DND-41 (cell line): ENCODE results near the gene AVP.

Source experiments
- ATAC-seq: fragments of 200-7000 bp; cut with Tn5 transposase; 3 replicates; pipeline ENCODE4 v1.9.1; 2021; ENCODE audit warnings: low read depth; ENCODE audit not compliant: insufficient read depth
- DNase-seq: peaks from one replicate; pipeline ENCODE4 v3.0.0-alpha.2; 2020
- H2AFZ ChIP-seq: 2 replicates; pipeline ENCODE4 v1.6.0; 2012; ENCODE audit warnings: low read depth, low read length
- H3K27ac ChIP-seq: 2 replicates; pipeline ENCODE4 v1.5.1; 2012; ENCODE audit warnings: low read length, inconsistent platforms
- H3K27me3 ChIP-seq: fragments of 200-600 bp; sonication (generic); 2 replicates; pipeline ENCODE4 v1.6.0; 2012; ENCODE audit warnings: low read length, mild to moderate bottlenecking, inconsistent platforms; ENCODE audit not compliant: insufficient read depth, poor library complexity
- H3K36me3 ChIP-seq: 2 replicates; pipeline ENCODE4 v1.5.1; 2012; ENCODE audit warnings: low read length, inconsistent platforms; ENCODE audit not compliant: insufficient read depth
- H3K4me1 ChIP-seq: 2 replicates; pipeline ENCODE4 v1.5.1; 2012; ENCODE audit warnings: mild to moderate bottlenecking, low read length; ENCODE audit not compliant: insufficient read depth
- H3K4me2 ChIP-seq: 2 replicates; pipeline ENCODE4 v1.6.0; 2012; ENCODE audit warnings: mild to moderate bottlenecking, moderate library complexity, low read length, inconsistent platforms; ENCODE audit not compliant: insufficient read depth
- H3K4me3 ChIP-seq, 2 experiments: fragments of 200-600 bp in 1 of 2; shearing (Covaris generic) in 1 of 2; 2 replicates each; pipeline ENCODE4 v1.5.1; 2012 to 2016; ENCODE audit warnings: inconsistent platforms in 2 of 2, low read length in 2 of 2, mild to moderate bottlenecking in 2 of 2, low read depth in 1 of 2, moderate library complexity in 1 of 2
- H3K79me2 ChIP-seq: 2 replicates; pipeline ENCODE4 v1.6.0; 2012; ENCODE audit warnings: low read length, inconsistent platforms; ENCODE audit not compliant: insufficient read depth
- H3K9ac ChIP-seq: 2 replicates; pipeline ENCODE4 v1.6.0; 2012; ENCODE audit warnings: low read depth, mild to moderate bottlenecking, inconsistent platforms, low read length, moderate library complexity
- H3K9me3 ChIP-seq: 2 replicates; pipeline ENCODE4 v1.5.1; 2012; ENCODE audit warnings: low read length, moderate library complexity, mild to moderate bottlenecking, inconsistent platforms; ENCODE audit not compliant: insufficient read depth, severe bottlenecking
- H4K20me1 ChIP-seq: 2 replicates; pipeline ENCODE4 v1.6.0; 2012; ENCODE audit warnings: low read length; ENCODE audit not compliant: insufficient read depth
- EZH2 ChIP-seq: IDR thresholded peaks from 3 replicates; pipeline ENCODE4 v1.6.1; 2012; ENCODE audit warnings: borderline replicate concordance, low read depth, mild to moderate bottlenecking, moderate library complexity, low read length, inconsistent platforms; ENCODE audit not compliant: severe bottlenecking
- TF ChIP-seq, protein P1 (sequence below): IDR thresholded peaks from 2 replicates; pipeline ENCODE4 v1.5.1; 2012; ENCODE audit warnings: borderline replicate concordance, low read length, moderate library complexity, mild to moderate bottlenecking; ENCODE audit not compliant: poor library complexity, severe bottlenecking; ENCODE audit errors: extremely low read depth

AVP gene

DNA sequence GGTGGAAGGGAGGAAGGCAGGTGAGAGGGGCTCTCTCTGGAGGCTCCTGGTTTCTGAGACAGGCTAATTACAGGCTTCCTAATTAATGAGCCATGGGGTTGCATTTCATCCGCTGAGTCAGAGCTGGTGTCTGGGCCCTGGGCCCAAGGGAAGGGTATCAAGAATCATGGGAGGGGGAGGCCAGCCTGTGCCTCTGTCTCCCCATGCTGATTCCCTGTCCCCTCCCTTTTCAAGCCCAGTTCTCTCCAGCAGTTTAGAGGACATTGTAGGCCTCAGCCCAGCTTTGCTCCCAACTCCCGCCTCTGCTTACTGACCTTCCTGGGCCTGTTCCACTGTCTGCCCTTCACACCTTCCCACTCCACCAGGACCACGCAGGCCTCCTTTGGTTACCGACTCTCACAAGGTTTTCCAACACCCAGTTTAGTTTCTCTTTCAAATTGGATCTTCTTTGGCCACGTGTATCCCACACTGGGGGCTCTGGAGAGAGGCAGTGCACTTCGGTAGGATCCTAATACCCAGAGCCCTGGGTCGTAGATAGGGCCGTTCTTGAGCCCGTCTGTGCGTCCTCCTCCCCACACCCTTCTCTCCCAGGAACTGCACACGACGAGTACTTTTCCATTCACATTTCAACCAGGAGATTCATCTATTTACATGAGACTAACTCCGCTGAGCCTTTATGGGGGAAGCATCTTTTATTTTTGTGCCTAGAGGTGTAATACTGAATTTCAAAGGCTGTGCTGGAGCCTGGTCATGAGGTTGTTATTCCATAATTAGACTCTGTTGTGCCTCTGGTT is 18.2 kb upstream of the AVP start:
- Histone ChIP-seq H2AFZ (no peak overlapping the region), H3K79me2 (no peaks in the 10 kb centered on the region), H3K27ac (no peak overlapping the region), H3K4me1 (no peaks in the 10 kb centered on the region), H4K20me1 (no peaks in the 10 kb centered on the region), H3K4me2 (no peak overlapping the region), H3K4me3 (no peak overlapping the region), H3K27me3 (no peaks in the 10 kb centered on the region), H3K9me3 (no peaks in the 10 kb centered on the region), H3K36me3 (no peaks in the 10 kb centered on the region), H3K9ac (no peak overlapping the region)
- DNase-seq (no peak), ATAC-seq (0 out of 3 replicates have a peak, but pooled peaks have one; percentile 34)
- TF ChIP-seq, protein P1, sequence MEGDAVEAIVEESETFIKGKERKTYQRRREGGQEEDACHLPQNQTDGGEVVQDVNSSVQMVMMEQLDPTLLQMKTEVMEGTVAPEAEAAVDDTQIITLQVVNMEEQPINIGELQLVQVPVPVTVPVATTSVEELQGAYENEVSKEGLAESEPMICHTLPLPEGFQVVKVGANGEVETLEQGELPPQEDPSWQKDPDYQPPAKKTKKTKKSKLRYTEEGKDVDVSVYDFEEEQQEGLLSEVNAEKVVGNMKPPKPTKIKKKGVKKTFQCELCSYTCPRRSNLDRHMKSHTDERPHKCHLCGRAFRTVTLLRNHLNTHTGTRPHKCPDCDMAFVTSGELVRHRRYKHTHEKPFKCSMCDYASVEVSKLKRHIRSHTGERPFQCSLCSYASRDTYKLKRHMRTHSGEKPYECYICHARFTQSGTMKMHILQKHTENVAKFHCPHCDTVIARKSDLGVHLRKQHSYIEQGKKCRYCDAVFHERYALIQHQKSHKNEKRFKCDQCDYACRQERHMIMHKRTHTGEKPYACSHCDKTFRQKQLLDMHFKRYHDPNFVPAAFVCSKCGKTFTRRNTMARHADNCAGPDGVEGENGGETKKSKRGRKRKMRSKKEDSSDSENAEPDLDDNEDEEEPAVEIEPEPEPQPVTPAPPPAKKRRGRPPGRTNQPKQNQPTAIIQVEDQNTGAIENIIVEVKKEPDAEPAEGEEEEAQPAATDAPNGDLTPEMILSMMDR = no peak
- no peak for TF ChIP-seq EZH2

- Histone ChIP-seq H3K4me1 (no peaks in the 10 kb centered on the region), H3K36me3 (no peaks in the 10 kb centered on the region), H3K4me3 (no peak overlapping the region), H2AFZ (no peak overlapping the region), H3K9me3 (no peaks in the 10 kb centered on the region), H3K27me3 (no peaks in the 10 kb centered on the region), H4K20me1 (no peaks in the 10 kb centered on the region), H3K9ac (no peak overlapping the region), H3K79me2 (no peaks in the 10 kb centered on the region), H3K4me2 (no peak overlapping the region), H3K27ac (no peak overlapping the region)
- ATAC-seq (peak; percentile 60; the same call in 1 of the 3 replicates), DNase-seq (peak; percentile 26)
- TF ChIP-seq EZH2 = no peak
- TF ChIP-seq, protein P1 = no peak
Observed at GRCh38 chr20:3101737-3102574, 17.4 kb upstream of the AVP start.

GRCh38 chr20:3101251-3101650 is 16.7 kb upstream of the AVP start:
- ATAC-seq (no peak), DNase-seq (no peak)
- no peak overlapping the region for H3K4me2 ChIP-seq
- H2AFZ ChIP-seq = no peak overlapping the region
- no peaks in the 10 kb centered on the region for H3K36me3 ChIP-seq
- H3K4me1 ChIP-seq = no peaks in the 10 kb centered on the region
- TF ChIP-seq EZH2 = no peak
- TF ChIP-seq, protein P1 = no peak
- no peaks in the 10 kb centered on the region for H3K27me3 ChIP-seq
- no peaks in the 10 kb centered on the region for H3K9me3 ChIP-seq
- H3K79me2 ChIP-seq = no peaks in the 10 kb centered on the region
- no peak overlapping the region for H3K9ac ChIP-seq
- no peaks in the 10 kb centered on the region for H4K20me1 ChIP-seq
- H3K27ac ChIP-seq = no peak overlapping the region
- H3K4me3 ChIP-seq = no peak overlapping the region
